HG02623 (cell line): ENCODE results near the gene CORO2B.
"Not testable (repeated sequence)": the region's sequence is repeated elsewhere in the genome, so short reads cannot be mapped to it uniquely, and the experiment has no call there.

Experiments used
- ATAC-seq: cut with Tn5 transposase; IDR thresholded peaks from one replicate; pipeline ENCODE4 v1.9.1; 2021; ENCODE audit warnings: moderate library complexity; ENCODE audit not compliant: unreplicated experiment

CORO2B gene

GRCh38 chr15:68667800-68668625, 89.2 kb downstream of the CORO2B start:
- ATAC-seq, result no peak

DNA sequence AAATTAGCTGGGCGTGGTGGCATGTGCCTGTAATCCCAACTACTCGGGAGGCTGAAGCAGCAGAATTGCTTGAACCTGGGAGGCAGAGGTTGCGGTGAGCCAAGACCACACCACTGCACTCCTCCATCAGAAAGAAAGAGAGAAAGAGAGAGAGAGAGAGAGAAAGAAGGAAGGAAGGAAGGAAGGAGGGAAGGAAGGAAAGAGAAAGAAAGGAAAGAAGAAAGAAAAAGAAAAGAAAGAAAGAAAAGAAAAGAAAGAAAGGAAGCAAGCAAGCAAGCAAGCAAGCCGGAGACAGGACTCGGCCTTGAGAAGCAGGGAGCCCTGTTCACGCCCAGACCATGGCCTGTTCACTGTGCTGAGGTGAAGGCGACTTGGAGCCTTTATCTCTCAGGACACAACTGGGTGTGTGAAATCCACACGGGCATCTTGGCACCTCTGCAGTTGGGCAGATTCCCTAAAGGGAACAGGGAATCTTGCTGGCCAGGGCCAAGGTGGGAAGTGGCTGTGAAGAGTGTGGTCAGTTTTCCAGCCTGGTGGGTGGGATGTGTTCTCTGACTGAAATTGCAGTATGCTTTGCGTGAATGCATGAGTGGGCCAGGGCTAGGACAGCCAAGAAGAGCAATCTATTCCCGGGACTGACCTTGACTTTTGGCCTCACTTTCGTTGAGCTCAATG, 90.3 kb downstream of the CORO2B start:
- ATAC-seq, result no peak

GRCh38 chr15:68672251-68672650, 93.5 kb downstream of the CORO2B start:
- ATAC-seq, result no peak

DNA sequence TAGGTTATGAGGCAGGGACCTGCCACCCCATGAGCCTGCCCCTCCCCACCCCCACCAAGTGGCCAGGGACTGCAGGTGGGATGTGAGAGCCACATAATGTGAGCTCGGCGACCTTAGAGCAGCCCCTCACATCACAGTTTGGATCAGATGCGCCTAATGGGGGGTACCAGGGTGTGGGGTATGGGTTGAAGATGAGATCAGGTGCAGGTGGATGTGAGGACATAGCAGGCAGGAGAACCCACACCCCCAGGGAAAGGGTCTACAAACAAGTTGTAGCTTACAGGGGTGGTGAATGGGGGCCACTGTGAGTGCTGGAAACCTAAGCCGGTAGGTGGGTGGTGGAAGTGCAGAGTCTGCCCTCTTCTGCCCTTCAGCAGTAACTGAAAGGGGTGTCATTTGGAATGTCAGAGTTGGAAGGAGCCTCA, 94.0 kb downstream of the CORO2B start:
- ATAC-seq, result no peak

GRCh38 chr15:68674975-68675374, 96.2 kb downstream of the CORO2B start:
- ATAC-seq, result no peak

DNA sequence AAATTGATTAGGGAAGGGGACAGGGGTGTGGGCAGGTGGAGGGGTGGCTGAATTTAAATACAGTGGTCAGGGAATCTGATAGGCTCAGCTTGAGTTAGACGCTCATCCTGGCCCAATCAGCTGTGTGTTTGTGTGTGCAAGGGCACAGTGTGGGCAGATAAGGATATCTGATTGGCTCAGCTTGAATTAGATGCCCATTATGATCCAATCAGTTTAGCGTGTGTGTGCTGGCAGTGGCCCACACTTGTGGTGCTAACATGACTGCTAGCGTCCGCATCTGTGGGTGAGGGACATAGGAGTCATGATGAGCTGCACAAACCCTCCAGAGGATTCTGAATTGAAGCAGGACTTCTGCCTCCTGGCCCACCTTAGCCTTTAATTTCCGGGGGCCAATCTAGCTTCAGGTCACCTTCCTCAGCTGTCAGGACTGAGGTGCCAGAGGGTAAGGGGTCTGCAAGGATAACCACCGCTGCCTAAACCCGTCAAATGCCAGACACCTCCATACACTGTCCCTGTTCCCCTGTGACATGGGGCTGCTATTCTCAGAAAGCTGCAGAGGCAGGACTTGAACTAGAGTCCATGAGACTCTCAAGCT, 97.3 kb downstream of the CORO2B start:
- no peak for ATAC-seq

DNA sequence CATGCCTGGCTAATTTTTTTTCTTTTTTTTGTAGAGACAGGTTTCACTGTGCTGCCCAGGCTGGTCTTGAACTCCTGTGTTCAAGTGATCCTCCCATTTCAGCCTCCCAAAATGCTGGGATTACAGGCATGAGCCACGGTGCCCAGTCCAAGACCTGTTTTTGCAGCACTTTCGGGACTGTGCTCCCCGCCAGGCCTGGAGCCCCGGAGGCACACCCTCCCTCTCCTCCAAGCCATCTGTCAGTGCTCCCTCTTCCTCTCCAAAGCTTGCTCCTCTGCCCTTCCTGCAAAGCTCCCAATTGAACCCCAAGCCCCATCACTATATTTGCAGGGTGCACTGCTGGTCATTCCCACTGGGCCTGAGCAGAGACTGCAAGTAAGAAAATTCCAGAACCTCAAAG, 98.1 kb downstream of the CORO2B start:
- ATAC-seq, result no peak

GRCh38 chr15:68677996-68678395, 99.2 kb downstream of the CORO2B start:
- no peak for ATAC-seq

DNA sequence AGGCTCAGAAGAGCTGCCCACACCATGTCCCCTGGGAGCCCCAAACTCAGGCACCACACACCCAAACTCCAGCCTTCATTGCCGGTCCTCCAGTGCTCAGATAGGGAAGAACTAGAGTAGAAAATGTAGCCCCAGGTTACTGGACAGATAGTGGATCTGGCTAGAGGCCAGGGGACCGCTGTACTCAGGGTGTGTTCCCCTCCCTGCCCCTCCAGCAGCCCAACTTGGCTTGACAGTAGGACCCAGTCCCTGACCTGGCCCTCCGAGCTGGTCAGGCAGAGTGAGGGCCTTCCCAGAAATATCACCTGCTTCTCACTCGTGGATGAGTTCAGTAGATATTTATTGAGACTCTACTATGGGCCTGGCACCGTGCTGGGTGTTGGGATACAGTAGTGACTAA, 100.0 kb downstream of the CORO2B start:
- ATAC-seq, result no peak

DNA sequence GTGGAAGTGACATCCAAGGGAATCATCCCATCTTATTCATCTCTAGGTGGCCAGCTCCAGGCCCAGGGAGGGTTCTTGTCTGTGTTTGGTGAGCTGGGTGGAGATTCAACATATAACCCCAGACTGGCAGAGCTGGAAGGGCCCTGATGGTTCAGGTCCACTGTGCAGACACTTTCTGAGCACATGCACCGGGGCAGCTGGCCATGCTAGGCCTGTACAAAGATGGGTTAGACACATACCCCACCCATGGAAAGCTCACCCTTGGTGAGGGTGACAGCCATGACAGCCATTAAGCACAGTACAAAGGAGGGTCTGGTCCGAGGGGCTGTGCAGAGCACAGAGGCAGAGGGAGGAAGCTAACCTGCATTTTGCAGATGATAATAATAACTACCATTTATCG, 100.4 kb downstream of the CORO2B start:
- ATAC-seq, result no peak

DNA sequence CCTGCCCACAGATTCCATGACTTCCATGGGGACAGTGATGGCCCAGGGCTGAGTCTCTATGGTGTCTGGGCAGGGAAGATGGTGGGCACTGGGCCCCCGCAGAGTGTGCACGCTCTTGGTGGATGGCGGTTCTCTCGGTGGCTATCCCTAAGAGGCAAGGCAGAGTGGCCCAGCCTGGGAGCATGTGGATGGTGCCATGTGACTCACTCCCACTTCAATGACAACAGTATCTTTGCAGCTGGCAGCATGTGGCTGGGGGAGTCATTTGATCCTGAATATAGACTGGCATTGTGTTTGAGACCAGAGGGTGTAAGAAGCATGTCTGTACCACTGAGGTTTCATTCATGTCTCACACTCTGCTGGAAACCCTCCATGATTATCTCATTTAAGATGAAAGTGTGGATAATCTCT, 101.2 kb downstream of the CORO2B start:
- ATAC-seq, result no peak

DNA sequence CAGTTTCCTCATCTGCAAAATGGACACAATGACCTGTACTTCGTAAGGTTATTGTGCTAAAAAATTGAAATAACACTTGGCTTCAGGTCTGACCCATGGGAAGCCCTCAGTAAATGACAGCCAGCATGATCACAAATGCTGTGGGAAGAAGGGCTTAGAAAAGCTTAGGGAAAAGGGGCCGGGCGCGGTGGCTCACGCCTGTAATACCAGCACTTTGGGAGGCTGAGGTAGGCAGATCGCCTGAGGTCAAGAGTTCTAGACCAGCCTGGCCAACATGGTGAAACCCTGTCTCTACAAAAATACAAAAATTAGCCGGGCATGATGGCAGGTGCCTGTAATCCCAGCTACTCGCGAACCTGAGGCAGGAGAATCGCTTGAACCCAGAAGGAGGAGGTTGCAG, 102.0 kb downstream of the CORO2B start:
- not testable (repeated sequence) for ATAC-seq

- ATAC-seq, result no peak
Observed at GRCh38 chr15:68681836-68682235, 103.0 kb downstream of the CORO2B start.

GRCh38 chr15:68682330-68682729, 103.5 kb downstream of the CORO2B start:
- ATAC-seq, result no peak

DNA sequence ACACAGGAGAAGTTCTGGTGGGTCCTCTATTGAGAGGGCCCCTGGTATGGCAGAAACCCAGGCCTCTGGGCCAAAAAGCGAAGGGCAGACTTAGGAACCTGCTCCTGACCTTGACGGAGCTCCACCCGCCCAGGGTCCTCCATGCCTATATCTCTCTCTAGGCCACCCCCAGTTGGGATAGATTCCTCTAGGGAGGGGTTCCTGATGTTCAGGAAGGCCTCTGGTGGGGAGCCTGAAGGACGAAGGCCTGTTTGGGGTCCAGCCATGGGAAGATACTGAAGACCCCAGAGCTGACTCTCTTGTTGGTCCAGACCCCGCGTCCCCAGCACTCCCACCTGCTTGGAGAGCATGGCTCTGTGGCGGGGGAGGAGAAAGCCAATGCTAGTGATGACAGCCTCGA, 104.2 kb downstream of the CORO2B start:
- ATAC-seq, result no peak

DNA sequence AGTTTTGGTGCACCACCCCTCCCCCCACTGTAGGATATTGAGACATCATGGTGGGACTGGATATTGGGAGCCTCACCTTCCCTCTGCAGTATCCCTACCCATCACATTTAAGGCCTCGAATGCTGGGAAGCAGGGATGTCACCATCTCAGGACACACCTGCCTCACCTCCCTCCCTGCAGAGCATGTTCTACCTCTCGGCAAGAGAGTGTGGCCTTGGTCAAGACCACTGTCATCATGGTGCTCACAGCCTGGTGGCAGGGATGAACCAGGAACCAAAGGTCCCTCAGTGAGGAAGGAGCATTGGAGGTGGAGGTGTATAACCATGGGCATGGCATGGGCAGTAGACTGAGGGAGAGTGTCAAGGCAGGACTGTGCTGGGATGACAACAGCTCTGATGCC, 104.8 kb downstream of the CORO2B start:
- no peak for ATAC-seq

- ATAC-seq, result no peak
Observed at GRCh38 chr15:68684476-68684875, 105.7 kb downstream of the CORO2B start.

GRCh38 chr15:68687136-68687735, 108.4 kb downstream of the CORO2B start:
- no peak for ATAC-seq

- no peak for ATAC-seq
Observed at GRCh38 chr15:68691705-68692104, 112.9 kb downstream of the CORO2B start.

GRCh38 chr15:68693071-68693470, 114.3 kb downstream of the CORO2B start:
- ATAC-seq, result no peak

DNA sequence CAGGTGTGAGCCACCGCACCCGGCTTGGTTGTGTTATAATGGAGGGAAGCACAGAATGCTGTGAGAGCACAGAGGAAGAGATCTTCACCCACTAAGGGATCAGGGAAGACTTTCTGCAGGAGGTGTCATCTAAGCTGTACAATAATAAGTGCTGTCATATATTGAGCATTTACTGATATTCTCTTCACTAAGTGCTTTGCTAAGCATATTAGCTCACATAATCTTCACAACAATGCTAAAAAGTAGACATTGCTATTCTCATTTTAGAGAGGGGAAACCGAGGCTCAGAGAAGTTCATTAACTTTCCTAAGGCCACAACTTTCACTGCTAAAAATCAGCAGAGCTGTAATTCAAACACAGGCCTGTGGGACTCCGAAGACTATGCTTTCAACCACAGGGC, 115.3 kb downstream of the CORO2B start:
- ATAC-seq, result no peak
